Calu3 (cell line): ENCODE measurements around the gene TCEA2. TPM values are rescaled to one million over a fixed set of nuclear protein-coding genes. Genes with fewer than 3 reads are reported as not detected.

Experiments used
- BruUV-seq: library from RNA; stranded (reverse); fragments of 400-500 nt; replicated peaks from 2 replicates; lab custom pipeline; 2021; lab: Mats Ljungman, UMichigan
- CTCF ChIA-PET: fragments of 300-600 bp; sonication (Branson Sonifier 250); formaldehyde crosslinking; loops from one replicate; lab custom pipeline; 2022; ENCODE audit warnings: antibody characterized with exemption; lab: Charles Lee
- DNase-seq: peaks from one replicate; pipeline ENCODE4 v3.0.0; 2022
- H3K27ac Mint-ChIP-seq: one replicate; pipeline ENCODE4 v1.8.0; 2022; ENCODE audit warnings: mixed read lengths; ENCODE audit not compliant: unreplicated experiment
- H3K27me3 Mint-ChIP-seq: one replicate; pipeline ENCODE4 v1.8.0; 2022; ENCODE audit warnings: mixed read lengths; ENCODE audit not compliant: unreplicated experiment
- H3K36me3 Mint-ChIP-seq: one replicate; pipeline ENCODE4 v1.8.0; 2022; ENCODE audit warnings: mild to moderate bottlenecking, moderate library complexity, mixed read lengths; ENCODE audit not compliant: insufficient read depth, unreplicated experiment
- H3K4me1 Mint-ChIP-seq: one replicate; pipeline ENCODE4 v1.8.0; 2022; ENCODE audit warnings: mild to moderate bottlenecking, low read depth, mixed read lengths; ENCODE audit not compliant: unreplicated experiment
- H3K4me3 Mint-ChIP-seq: one replicate; pipeline ENCODE4 v1.8.0; 2022; ENCODE audit warnings: mild to moderate bottlenecking, low read depth, moderate library complexity, mixed read lengths; ENCODE audit not compliant: unreplicated experiment
- H3K9me3 Mint-ChIP-seq: one replicate; pipeline ENCODE4 v1.8.0; 2022; ENCODE audit warnings: low read depth, mixed read lengths; ENCODE audit not compliant: unreplicated experiment
- CTCF ChIP-seq: fragments of 200-600 bp; IDR thresholded peaks from one replicate; pipeline ENCODE4 v1.8.0; 2022; ENCODE audit warnings: antibody characterized with exemption; ENCODE audit not compliant: unreplicated experiment
- intact Hi-C: fragments of 100-400 bp; cut with micrococcal nuclease; formaldehyde crosslinking; loops from one replicate; pipeline ENCODE4 v1.10.0; 2022; ENCODE audit not compliant: unreplicated experiment
- total RNA-seq: library from RNA; stranded (reverse); gene quantifications from 2 replicates; pipeline ENCODE4 v1.2.3, GENCODE V29; 2022

The TCEA2 gene
- total RNA-seq, 1 experiment from 2014 or later: 39.9 TPM

GRCh38 chr20:64032706-64033624 is 30.0 kb upstream of the TCEA2 start:
- CTCF ChIA-PET: no interaction called here
- intact Hi-C loops: no loop called here
- Mint-ChIP-seq H3K27me3 (peaks cover 8% of the 10 kb centered on the region), H3K36me3 (peaks cover 91% of the 10 kb centered on the region), H3K4me1 (peaks cover 6% of the 10 kb centered on the region), H3K9me3 (no peaks in the 10 kb centered on the region), H3K27ac (no peak overlapping the region), H3K4me3 (no peak overlapping the region)
- no TSS peak for BruUV-seq
- TF ChIP-seq CTCF: no peak
- DNase-seq: no peak

GRCh38 chr20:64033981-64034493 is 29.0 kb upstream of the TCEA2 start:
- no TSS peak for BruUV-seq
- DNase-seq: no peak
- peaks cover 92% of the 10 kb centered on the region for H3K36me3 Mint-ChIP-seq
- CTCF ChIA-PET: no interaction called here
- TF ChIP-seq CTCF: no peak
- intact Hi-C loops: no loop called here
- H3K9me3 Mint-ChIP-seq: no peaks in the 10 kb centered on the region
- H3K4me3 Mint-ChIP-seq: no peak overlapping the region
- H3K27ac Mint-ChIP-seq: peak overlapping the region; percentile 12
- peaks cover 9% of the 10 kb centered on the region for H3K27me3 Mint-ChIP-seq
- H3K4me1 Mint-ChIP-seq: peaks cover 6% of the 10 kb centered on the region

- H3K4me3 Mint-ChIP-seq: no peak overlapping the region
- CTCF ChIA-PET: no interaction called here
- TF ChIP-seq CTCF: no peak
- intact Hi-C loops: loop anchor here (5.0 kb wide), 1 partner anchor 87 kb away; no protein-coding TSS in a partner anchor
- peaks cover 6% of the 10 kb centered on the region for H3K4me1 Mint-ChIP-seq
- DNase-seq: no peak
- H3K9me3 Mint-ChIP-seq: no peaks in the 10 kb centered on the region
- no TSS peak for BruUV-seq
- H3K36me3 Mint-ChIP-seq: peaks cover 85% of the 10 kb centered on the region
- no peak overlapping the region for H3K27ac Mint-ChIP-seq
- H3K27me3 Mint-ChIP-seq: peaks cover 19% of the 10 kb centered on the region
Observed at GRCh38 chr20:64035066-64035932, 27.7 kb upstream of the TCEA2 start.

GRCh38 chr20:64035933-64036345 is 27.1 kb upstream of the TCEA2 start, which contains the start of gene C20orf204:
C20orf204 (plus strand) TSS chr20:64036182; CDS start chr20:64036324, 142 bp downstream.
- H3K4me3 Mint-ChIP-seq: no peak within 1 kb of the TSS

More at GRCh38 chr20:64035933-64036345, 27.1 kb upstream of the TCEA2 start, which contains the start of gene C20orf204:
- peaks cover 26% of the 10 kb centered on the region for H3K27me3 Mint-ChIP-seq
- CTCF ChIA-PET: interaction anchor here (0.8 kb wide), 1 partner anchor 498 kb away, joined by 3 read pairs; the partner anchor contains the start of gene PTK6
- peaks cover 83% of the 10 kb centered on the region for H3K36me3 Mint-ChIP-seq
- H3K4me1 Mint-ChIP-seq: peaks cover 6% of the 10 kb centered on the region
- intact Hi-C loops: loop anchor here (5.0 kb wide), 1 partner anchor 86 kb away; no protein-coding TSS in a partner anchor
- BruUV-seq: no TSS peak
- TF ChIP-seq CTCF: no peak
- H3K9me3 Mint-ChIP-seq: no peaks in the 10 kb centered on the region
- H3K27ac Mint-ChIP-seq: no peak within 1 kb of the TSS
- no peak for DNase-seq
